ENCODE data around the gene DYNC1I2. TPM values are rescaled to one million over a fixed set of nuclear protein-coding genes. Genes with fewer than 3 reads are reported as not detected.
A peak's percentile ranks its signal among the peaks of the same experiment; 100 is the strongest.

Gene DYNC1I2
- total RNA-seq, 1 donor from 2014 or later, result 66.9 TPM

GRCh38 chr2:171675810-171676345 is 11.4 kb upstream of the DYNC1I2 start:
- intact Hi-C loops (cut with micrococcal nuclease), result no loop called here
- Histone ChIP-seq H3K27me3 (ENCODE audit: low read depth) (peaks cover 9% of the 10 kb centered on the region), H3K27ac (replicated peaks) (no peak overlapping the region), H3K36me3 (no peaks in the 10 kb centered on the region), H3K4me3 (no peak overlapping the region), H3K9me3 (replicated peaks) (no peaks in the 10 kb centered on the region), H3K4me1 (no peaks in the 10 kb centered on the region)
- no peak for DNase-seq
- no peak for TF ChIP-seq CTCF (IDR thresholded peaks at IDR 0.05; ENCODE audit: borderline replicate concordance)

GRCh38 chr2:171678619-171679018 is 8.7 kb upstream of the DYNC1I2 start:
- H3K4me3 ChIP-seq, result no peak overlapping the region
- DNase-seq, result no peak
- intact Hi-C loops (cut with micrococcal nuclease), result no loop called here

GRCh38 chr2:171688129-171688465 is 828 bp downstream of the DYNC1I2 start:
- no peak for TF ChIP-seq CTCF (IDR thresholded peaks at IDR 0.05; ENCODE audit: borderline replicate concordance)
- intact Hi-C loops (cut with micrococcal nuclease), result no loop called here
- no peak for DNase-seq
- H3K27me3 ChIP-seq (ENCODE audit: low read depth), result no peaks in the 10 kb centered on the region
- peak overlapping the region; percentile 93 for H3K4me3 ChIP-seq
- peaks cover 41% of the 10 kb centered on the region for H3K4me1 ChIP-seq
- no peaks in the 10 kb centered on the region for H3K9me3 ChIP-seq (replicated peaks)
- H3K27ac ChIP-seq (replicated peaks), result peak overlapping the region; percentile 93
- H3K36me3 ChIP-seq, result peaks cover 14% of the 10 kb centered on the region

More at GRCh38 chr2:171678619-171679018, 8.7 kb upstream of the DYNC1I2 start:
- no peaks in the 10 kb centered on the region for H3K9me3 ChIP-seq (replicated peaks)
- H3K36me3 ChIP-seq, result no peaks in the 10 kb centered on the region
- peaks cover 5% of the 10 kb centered on the region for H3K27me3 ChIP-seq (ENCODE audit: low read depth)
- no peak for TF ChIP-seq CTCF (IDR thresholded peaks at IDR 0.05; ENCODE audit: borderline replicate concordance)
- H3K27ac ChIP-seq (replicated peaks), result no peak overlapping the region
- H3K4me1 ChIP-seq, result no peaks in the 10 kb centered on the region

GRCh38 chr2:171692331-171692730 is 5.1 kb downstream of the DYNC1I2 start:
- H3K9me3 ChIP-seq (replicated peaks), result no peaks in the 10 kb centered on the region
- no peak overlapping the region for H3K4me3 ChIP-seq
- TF ChIP-seq CTCF (IDR thresholded peaks at IDR 0.05; ENCODE audit: borderline replicate concordance), result no peak
- no peak overlapping the region for H3K27ac ChIP-seq (replicated peaks)
- H3K4me1 ChIP-seq, result peaks cover 41% of the 10 kb centered on the region
- H3K36me3 ChIP-seq, result peaks cover 50% of the 10 kb centered on the region
- no peaks in the 10 kb centered on the region for H3K27me3 ChIP-seq (ENCODE audit: low read depth)
- DNase-seq, result no peak
- intact Hi-C loops (cut with micrococcal nuclease), result no loop called here

GRCh38 chr2:171702781-171703556 is 15.7 kb downstream of the DYNC1I2 start:
- H3K9me3 ChIP-seq (replicated peaks), result no peaks in the 10 kb centered on the region
- H3K27me3 ChIP-seq (ENCODE audit: low read depth), result no peaks in the 10 kb centered on the region
- H3K36me3 ChIP-seq, result peaks cover 12% of the 10 kb centered on the region
- no peak for DNase-seq
- TF ChIP-seq CTCF (IDR thresholded peaks at IDR 0.05; ENCODE audit: borderline replicate concordance), result no peak
- H3K27ac ChIP-seq (replicated peaks), result peak overlapping the region; percentile 67
- H3K4me3 ChIP-seq, result no peak overlapping the region
- intact Hi-C loops (cut with micrococcal nuclease), result loop anchor here (10.0 kb wide), 1 partner anchor 402 kb away; the partner anchor contains the start of gene DLX2
- peaks cover 47% of the 10 kb centered on the region for H3K4me1 ChIP-seq

Measured in left ventricle myocardium inferior (tissue), 1 donor.